ENCODE measurements around the gene MTG2. TPM values are rescaled to one million over a fixed set of nuclear protein-coding genes. Genes with fewer than 3 reads are reported as not detected.

MTG2 gene
- total RNA-seq, 1 donor from 2014 or later, result 24.0 TPM

GRCh38 chr20:62167474-62167873 is 15.4 kb upstream of the MTG2 start:
- Histone ChIP-seq H3K36me3 (ENCODE audit: control insufficient read depth, insufficient read depth, low read length) (peaks cover 33% of the 10 kb centered on the region), H3K4me3 (ENCODE audit: low read depth, low read length) (no peak overlapping the region), H3K27me3 (ENCODE audit: control insufficient read depth, insufficient read depth, low read length) (no peaks in the 10 kb centered on the region)
- no peak for DNase-seq (ENCODE audit: low read depth)
- no peak for TF ChIP-seq CTCF (IDR thresholded peaks at IDR 0.05; ENCODE audit: insufficient read depth, low read length, severe bottlenecking)
- no peak for FAIRE-seq

DNA sequence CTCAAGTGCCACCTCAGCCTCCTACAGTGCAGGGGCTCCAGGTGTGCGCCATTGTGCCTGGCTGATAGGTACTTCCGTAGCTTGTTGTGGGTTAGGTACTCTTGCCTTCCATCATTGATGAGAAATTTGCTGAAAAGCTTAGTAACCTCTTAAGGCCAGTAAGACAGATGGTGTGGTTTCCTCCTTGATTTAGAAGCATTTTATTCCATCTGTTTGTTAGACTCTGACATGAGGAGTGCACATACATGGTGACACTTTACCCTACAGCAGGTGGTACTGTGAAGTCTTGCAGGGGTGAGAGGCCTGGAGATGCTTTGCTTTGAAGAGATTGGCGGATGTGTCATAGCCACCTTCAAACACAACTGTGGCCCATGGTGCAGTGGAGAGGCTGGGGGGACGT is 14.8 kb upstream of the MTG2 start:
- no peak for TF ChIP-seq CTCF (IDR thresholded peaks at IDR 0.05; ENCODE audit: insufficient read depth, low read length, severe bottlenecking)
- Histone ChIP-seq H3K36me3 (ENCODE audit: control insufficient read depth, insufficient read depth, low read length) (peaks cover 29% of the 10 kb centered on the region), H3K4me3 (ENCODE audit: low read depth, low read length) (no peak overlapping the region), H3K27me3 (ENCODE audit: control insufficient read depth, insufficient read depth, low read length) (no peaks in the 10 kb centered on the region)
- FAIRE-seq (no peak), DNase-seq (ENCODE audit: low read depth) (no peak)

- TF ChIP-seq CTCF (IDR thresholded peaks at IDR 0.05; ENCODE audit: insufficient read depth, low read length, severe bottlenecking), result no peak
- Histone ChIP-seq H3K27me3 (ENCODE audit: control insufficient read depth, insufficient read depth, low read length) (no peaks in the 10 kb centered on the region), H3K36me3 (ENCODE audit: control insufficient read depth, insufficient read depth, low read length) (peaks cover 24% of the 10 kb centered on the region), H3K4me3 (ENCODE audit: low read depth, low read length) (no peak overlapping the region)
- FAIRE-seq (no peak), DNase-seq (ENCODE audit: low read depth) (no peak)
These were observed 13.9 kb upstream of the MTG2 start for GRCh38 chr20:62168890-62169435.

DNA sequence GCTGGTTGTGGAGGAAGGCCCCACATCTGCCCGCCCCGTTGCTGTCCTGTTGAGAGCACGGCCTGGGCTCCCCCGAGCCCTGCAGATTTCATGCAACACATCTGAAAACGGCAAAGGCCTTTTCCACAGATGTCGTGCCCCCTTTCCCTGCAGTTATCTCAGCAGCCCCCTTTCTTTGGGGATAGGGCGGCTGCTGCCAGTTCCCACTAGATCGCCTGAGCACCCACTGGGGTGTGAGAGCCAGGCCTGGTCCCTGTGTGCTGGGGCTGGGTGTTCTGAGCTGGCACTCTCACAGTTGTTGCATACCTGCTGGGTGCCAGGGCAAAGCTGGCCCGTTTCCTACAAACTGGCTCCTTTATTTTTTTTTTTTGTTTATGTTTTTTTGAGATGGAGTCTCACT is 12.3 kb upstream of the MTG2 start:
- no peak for TF ChIP-seq CTCF (IDR thresholded peaks at IDR 0.05; ENCODE audit: insufficient read depth, low read length, severe bottlenecking)
- Histone ChIP-seq H3K36me3 (ENCODE audit: control insufficient read depth, insufficient read depth, low read length) (peaks cover 20% of the 10 kb centered on the region), H3K27me3 (ENCODE audit: control insufficient read depth, insufficient read depth, low read length) (no peaks in the 10 kb centered on the region), H3K4me3 (ENCODE audit: low read depth, low read length) (no peak overlapping the region)
- DNase-seq (ENCODE audit: low read depth) (no peak), FAIRE-seq (no peak)

DNA sequence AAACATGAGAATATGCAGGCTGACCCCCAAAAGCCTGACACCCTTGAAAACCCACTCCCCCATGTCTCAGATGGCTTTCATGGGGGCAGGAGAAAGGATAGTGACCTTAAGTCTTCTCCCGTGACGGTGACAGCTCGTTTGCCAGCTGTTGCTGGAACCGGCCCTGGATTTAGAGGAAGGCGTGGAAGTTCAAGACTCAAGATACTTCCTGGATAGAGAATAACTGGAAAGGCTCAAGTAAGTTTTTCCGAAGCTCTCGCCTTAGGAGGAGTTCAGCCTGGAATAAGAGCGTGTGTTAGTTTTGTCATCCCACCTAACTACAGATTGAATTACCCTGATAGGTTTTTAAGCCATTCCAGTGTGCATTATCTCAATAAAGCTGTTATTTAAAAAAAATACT is 11.6 kb upstream of the MTG2 start:
- peaks cover 16% of the 10 kb centered on the region for H3K36me3 ChIP-seq (ENCODE audit: control insufficient read depth, insufficient read depth, low read length)
- no peak overlapping the region for H3K4me3 ChIP-seq (ENCODE audit: low read depth, low read length)
- no peaks in the 10 kb centered on the region for H3K27me3 ChIP-seq (ENCODE audit: control insufficient read depth, insufficient read depth, low read length)
- TF ChIP-seq CTCF (IDR thresholded peaks at IDR 0.05; ENCODE audit: insufficient read depth, low read length, severe bottlenecking), result no peak
- no peak for FAIRE-seq
- no peak for DNase-seq (ENCODE audit: low read depth)

GRCh38 chr20:62172666-62173065 is 10.2 kb upstream of the MTG2 start:
- no peak for FAIRE-seq
- no peak overlapping the region for H3K4me3 ChIP-seq (ENCODE audit: low read depth, low read length)
- no peak for DNase-seq (ENCODE audit: low read depth)
- TF ChIP-seq CTCF (IDR thresholded peaks at IDR 0.05; ENCODE audit: insufficient read depth, low read length, severe bottlenecking), result no peak
- H3K27me3 ChIP-seq (ENCODE audit: control insufficient read depth, insufficient read depth, low read length), result no peaks in the 10 kb centered on the region
- H3K36me3 ChIP-seq (ENCODE audit: control insufficient read depth, insufficient read depth, low read length), result peaks cover 15% of the 10 kb centered on the region

Data from bronchial epithelial cell (primary cell).